AG09319 (cell line): ENCODE results near the gene RARRES1.

Experiments
- DNase-seq: peaks from one replicate; pipeline ENCODE4 v3.0.0-alpha.2; 2010; ENCODE audit warnings: low read depth; ENCODE audit errors: extremely low read depth
- CTCF ChIP-seq: IDR thresholded peaks from 2 replicates; pipeline ENCODE4 v1.5.1; 2011; ENCODE audit warnings: low read depth, mild to moderate bottlenecking, inconsistent platforms, low read length, moderate library complexity

RARRES1 gene

GRCh38 chr3:158770741-158771350, 38.6 kb upstream of the RARRES1 start:
- no peak for TF ChIP-seq CTCF
- DNase-seq, result no peak

DNA sequence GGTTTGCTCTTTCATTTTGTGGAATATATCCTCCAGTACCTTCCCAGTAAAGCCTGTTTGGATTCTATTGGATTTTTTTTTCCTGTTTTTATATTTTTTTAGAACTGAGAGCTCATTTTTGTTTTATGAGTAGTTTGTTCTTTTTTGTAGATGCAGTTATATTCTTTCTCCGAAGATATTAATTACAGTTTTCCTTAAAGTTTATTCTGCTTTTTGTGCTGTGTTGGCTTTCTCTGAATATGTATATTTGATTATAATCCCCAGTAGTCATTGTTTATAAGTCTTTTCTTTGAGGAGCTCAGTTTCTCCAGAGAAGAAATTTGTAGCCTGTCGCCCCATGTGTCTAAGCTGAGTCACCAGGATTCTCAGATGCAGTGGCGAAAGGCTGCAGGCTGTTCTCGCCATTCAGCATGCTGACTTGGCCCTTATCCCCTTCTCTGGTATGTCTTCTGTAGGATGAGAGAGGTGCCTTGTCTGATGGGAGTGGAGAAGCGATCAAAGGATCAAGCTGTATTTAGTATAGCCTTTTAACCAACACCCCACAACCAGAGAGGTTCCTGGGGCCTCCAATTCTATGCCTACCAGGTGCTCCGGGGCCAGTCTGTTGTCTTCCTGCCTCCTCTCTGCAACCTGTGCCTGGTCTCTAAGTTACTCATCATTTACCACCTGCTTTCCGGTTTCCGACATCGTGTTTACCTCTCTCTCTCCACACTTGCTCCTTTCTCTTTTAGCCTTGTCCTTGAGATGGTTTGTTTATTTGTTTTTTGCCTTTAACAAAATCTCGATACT, 37.9 kb upstream of the RARRES1 start:
- TF ChIP-seq CTCF, result no peak
- DNase-seq, result no peak

- no peak for DNase-seq
- no peak for TF ChIP-seq CTCF
Measured at GRCh38 chr3:158769549-158769948, 37.3 kb upstream of the RARRES1 start.

DNA sequence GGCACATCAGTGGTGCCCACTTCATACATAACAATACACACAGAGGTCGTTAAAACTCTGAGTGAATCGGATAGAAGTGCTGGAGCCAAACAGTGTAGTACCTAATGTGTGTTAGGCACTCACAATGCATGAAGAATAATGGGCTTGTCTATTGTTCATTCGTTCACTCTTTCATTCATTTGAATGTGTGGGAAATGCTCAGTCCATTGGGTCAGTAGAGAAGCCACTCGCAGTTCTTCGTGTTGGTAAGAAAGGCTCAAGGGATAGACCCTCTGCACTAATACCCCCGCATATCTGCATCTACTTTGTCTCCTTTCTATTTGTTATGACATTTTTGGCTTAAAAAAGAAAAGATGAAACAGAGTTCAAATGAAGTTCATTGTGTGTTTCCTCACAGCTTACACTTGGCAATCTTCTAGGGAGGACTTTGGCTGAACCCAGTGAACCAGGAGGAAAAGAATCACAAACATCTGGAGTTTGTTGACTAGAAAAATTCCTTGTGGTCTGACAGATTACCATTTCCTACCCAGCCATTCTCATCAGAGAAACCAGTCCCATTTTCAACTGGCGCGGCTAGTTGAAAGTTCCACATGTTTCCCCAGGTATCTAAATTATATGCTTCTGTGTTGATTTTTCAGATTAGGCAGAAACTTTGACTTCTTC, 36.8 kb upstream of the RARRES1 start:
- DNase-seq, result peak; percentile 81

GRCh38 chr3:158768361-158768787, 36.1 kb upstream of the RARRES1 start:
- no peak for TF ChIP-seq CTCF
- DNase-seq, result no peak

More for the DNA sequence above, 36.8 kb upstream of the RARRES1 start:
- no peak for TF ChIP-seq CTCF

DNA sequence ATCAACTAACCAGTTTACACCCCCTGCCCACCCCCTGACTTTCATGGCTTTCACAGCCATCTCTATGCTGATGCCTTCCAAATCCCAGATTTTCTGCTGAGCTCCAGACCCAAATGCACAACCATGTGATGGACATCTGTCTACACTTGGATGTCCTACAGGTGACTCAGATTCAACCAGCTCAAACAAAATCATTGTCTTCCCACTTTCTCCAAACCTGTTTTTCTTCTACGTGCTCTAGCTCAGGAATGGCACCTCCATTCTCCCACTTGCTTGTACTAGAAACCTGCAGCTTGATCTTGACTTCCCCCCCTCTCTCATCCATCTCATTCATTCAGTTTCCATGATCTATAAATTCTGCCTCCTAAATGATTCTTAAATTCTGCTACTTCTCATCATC, 34.1 kb upstream of the RARRES1 start:
- TF ChIP-seq CTCF, result no peak
- no peak for DNase-seq
